B cell (primary cell): Measurements from ENCODE around the gene GLIS1. TPM values are rescaled to one million over a fixed set of nuclear protein-coding genes. Genes with fewer than 3 reads are reported as not detected.

ENCODE experiments used
- ATAC-seq: fragments of 200-7000 bp; cut with Tn5 transposase; one replicate; pipeline ENCODE4 v1.10.0; 2021; ENCODE audit warnings: low read depth, mild to moderate bottlenecking, moderate number of reproducible peaks, moderate library complexity
- CTCF ChIA-PET: fragments of 350-600 bp; sonication (Branson Sonifier 250); formaldehyde crosslinking; loops from one replicate; lab custom pipeline; 2021; ENCODE audit warnings: antibody characterized with exemption, inconsistent platforms; lab: Charles Lee
- POLR2A ChIA-PET: fragments of 350-600 bp; sonication (Branson Sonifier 250); formaldehyde crosslinking; loops from one replicate; lab custom pipeline; 2021; ENCODE audit warnings: antibody characterized with exemption; lab: Charles Lee
- DNase-seq: peaks from one replicate; pipeline ENCODE4 v3.0.0; 2013
- H2AFZ ChIP-seq: 2 replicates; pipeline ENCODE4 v1.6.1; 2012; ENCODE audit warnings: mild to moderate bottlenecking, low read depth, low read length; ENCODE audit not compliant: insufficient read depth, poor library complexity, severe bottlenecking
- H3K27ac ChIP-seq, 2 donors: 1 replicate in 1 of 2; 2 replicates in 1 of 2; pipeline ENCODE4 v1.5.1; 2012 to 2013; ENCODE audit warnings: low read length in 2 of 2, mild to moderate bottlenecking in 2 of 2, moderate library complexity in 1 of 2
- H3K27me3 ChIP-seq, 4 experiments: fragments of 200-600 bp in 1 of 4; sonication (generic) in 1 of 4; replicated peaks in 1 of 4; 1 replicate in 2 of 4; 2 replicates in 2 of 4; pipeline versions ENCODE4 v1.6.1 to v1.7.0; 2013 to 2016; ENCODE audit warnings: low read length in 3 of 4, mild to moderate bottlenecking in 2 of 4, mixed read lengths in 1 of 4, moderate library complexity in 1 of 4; ENCODE audit not compliant: insufficient read depth in 4 of 4, control insufficient read depth in 3 of 4; ENCODE audit errors: control extremely low read depth in 1 of 4
- H3K36me3 ChIP-seq, 2 experiments: replicated peaks in 1 of 2; 1 replicate in 1 of 2; 2 replicates in 1 of 2; pipeline versions ENCODE4 v1.6.1 to v1.7.1; 2013; ENCODE audit warnings: low read length in 1 of 2; ENCODE audit not compliant: insufficient read depth in 2 of 2, control insufficient read depth in 1 of 2; ENCODE audit errors: control extremely low read depth in 1 of 2, extremely low read depth in 1 of 2
- H3K4me1 ChIP-seq, 2 donors: fragments of 200-600 bp in 1 of 2; sonication (generic) in 1 of 2; 1 replicate in 1 of 2; 2 replicates in 1 of 2; pipeline versions ENCODE4 v1.5.1 to v1.6.1; 2013 to 2017; ENCODE audit warnings: low read length in 2 of 2; ENCODE audit not compliant: control insufficient read depth in 2 of 2, insufficient read depth in 2 of 2
- H3K4me2 ChIP-seq: replicated peaks from 2 replicates; pipeline ENCODE3; 2012; ENCODE audit warnings: mild to moderate bottlenecking, low read depth, low read length; ENCODE audit not compliant: poor library complexity, severe bottlenecking
- H3K4me3 ChIP-seq, 5 experiments: fragments of 200-600 bp in 1 of 5; sonication (generic) in 1 of 5; 1 replicate in 3 of 5; 2 replicates in 2 of 5; pipeline versions ENCODE4 v1.5.1 to v1.7.0; 2011 to 2016; ENCODE audit warnings: low read length in 4 of 5, mild to moderate bottlenecking in 4 of 5, low read depth in 2 of 5, control low read depth in 1 of 5, moderate library complexity in 1 of 5; ENCODE audit not compliant: insufficient read depth in 1 of 5; ENCODE audit errors: control extremely low read depth in 1 of 5, extremely low read depth in 1 of 5
- H3K79me2 ChIP-seq: fragments of 200-600 bp; sonication (generic); one replicate; pipeline ENCODE4 v1.6.0; 2016; ENCODE audit warnings: low read length; ENCODE audit not compliant: control insufficient read depth, insufficient read depth
- H3K9ac ChIP-seq: fragments of 200-600 bp; sonication (generic); 2 replicates; pipeline ENCODE4 v1.6.1; 2017; ENCODE audit warnings: mild to moderate bottlenecking, low read length, moderate library complexity
- H3K9me3 ChIP-seq, 3 donors: one replicate each; pipeline versions ENCODE4 v1.6.1 to v1.7.1; 2013; ENCODE audit warnings: low read length in 2 of 3; ENCODE audit not compliant: control insufficient read depth in 2 of 3, insufficient read depth in 1 of 3; ENCODE audit errors: control extremely low read depth in 1 of 3
- H4K20me1 ChIP-seq: 2 replicates; pipeline ENCODE4 v1.6.0; 2012; ENCODE audit warnings: mild to moderate bottlenecking, low read length; ENCODE audit not compliant: insufficient read depth, control insufficient read depth, poor library complexity, severe bottlenecking
- H3K27ac Mint-ChIP-seq: one replicate; pipeline ENCODE4 v1.8.0; 2021; ENCODE audit warnings: mixed read lengths
- H3K27me3 Mint-ChIP-seq: one replicate; pipeline ENCODE4 v1.8.0; 2021; ENCODE audit warnings: mixed read lengths
- H3K4me1 Mint-ChIP-seq: one replicate; pipeline ENCODE4 v1.8.0; 2021; ENCODE audit warnings: mixed read lengths
- H3K4me3 Mint-ChIP-seq: one replicate; pipeline ENCODE4 v1.8.0; 2021; ENCODE audit warnings: mixed read lengths
- H3K9me3 Mint-ChIP-seq: one replicate; pipeline ENCODE4 v1.8.0; 2022; ENCODE audit warnings: mixed read lengths; ENCODE audit not compliant: insufficient read depth
- EZH2 ChIP-seq: IDR thresholded peaks from 2 replicates; pipeline ENCODE4 v1.6.1; 2012; ENCODE audit warnings: borderline replicate concordance, low read depth, mild to moderate bottlenecking, moderate library complexity, low read length; ENCODE audit not compliant: insufficient read depth, poor library complexity, severe bottlenecking
- WGBS: methylation state at CpG from one replicate; pipeline ENCODE4 v1.1.5; 2013; ENCODE audit warnings: missing lambda C conversion rate; ENCODE audit not compliant: insufficient coverage; 5-methylcytosine and 5-hydroxymethylcytosine counted together
- intact Hi-C: fragments of 100-400 bp; cut with micrococcal nuclease; formaldehyde crosslinking; loops from one replicate; pipeline ENCODE4 v1.10.0; 2022
- polyA plus RNA-seq: library from polyadenylated mRNA; depleted of rRNA; stranded (reverse); fragments of >200 nt; gene quantifications from 2 replicates; pipeline ENCODE4 v1.2.3, GENCODE V29; 2012
- total RNA-seq, 2 donors: library from RNA; stranded (reverse); fragments of 120-200 nt in 1 of 2; gene quantifications; 1 replicate in 1 of 2; 2 replicates in 1 of 2; pipeline versions ENCODE4 v1.2.3 to v1.2.4, GENCODE V29; 2013 to 2022
- TF ChIP-seq, protein P1 (sequence below): fragments of 200-600 bp; IDR thresholded peaks from one replicate; pipeline ENCODE4 v1.8.0; 2022; ENCODE audit warnings: antibody characterized with exemption, mild to moderate bottlenecking

GLIS1 gene
- total and polyA plus RNA-seq, 2 donors (not counting 1 experiment from before 2014, with no cell fraction given) = not detected

DNA sequence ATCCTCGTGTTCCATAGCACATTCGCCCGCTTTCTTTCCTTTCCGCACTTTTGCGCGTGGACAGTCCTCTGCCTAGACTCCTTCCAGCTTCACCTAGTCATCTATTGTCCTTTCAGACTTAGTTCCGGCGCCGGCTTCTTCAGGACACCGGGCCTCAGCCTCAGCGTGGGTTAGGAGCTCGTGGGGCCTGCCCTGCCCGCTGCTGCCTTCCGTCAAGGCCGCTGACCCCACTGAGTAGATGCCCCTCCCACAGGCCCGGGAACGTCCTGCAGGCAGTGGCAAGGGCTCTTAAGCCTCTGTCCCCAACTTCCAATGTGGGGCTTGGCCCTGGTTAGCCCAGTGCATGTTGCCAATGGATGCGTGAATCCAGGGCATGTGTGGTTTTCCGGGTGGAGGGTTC, 268.4 kb downstream of the GLIS1 start:
- Mint-ChIP-seq H3K4me1 (no peaks in the 10 kb centered on the region), H3K27me3 (no peaks in the 10 kb centered on the region), H3K9me3 (no peaks in the 10 kb centered on the region), H3K27ac (no peak overlapping the region), H3K4me3 (no peak overlapping the region)
- Histone ChIP-seq H2AFZ (no peak overlapping the region), H3K27ac (no peak overlapping the region), H3K9ac (no peak overlapping the region), H3K9me3 (no peaks in the 10 kb centered on the region), H3K36me3 (no peaks in the 10 kb centered on the region), H3K27me3 (no peaks in the 10 kb centered on the region), H3K4me1 (no peaks in the 10 kb centered on the region), H3K4me2 (no peak overlapping the region), H3K79me2 (no peaks in the 10 kb centered on the region), H3K4me3 (no peak overlapping the region), H4K20me1 (no peaks in the 10 kb centered on the region)
- ChIA-PET POLR2A (no interaction called here), CTCF (no interaction called here)
- ATAC-seq (no peak), DNase-seq (no peak)
- TF ChIP-seq, protein P1, sequence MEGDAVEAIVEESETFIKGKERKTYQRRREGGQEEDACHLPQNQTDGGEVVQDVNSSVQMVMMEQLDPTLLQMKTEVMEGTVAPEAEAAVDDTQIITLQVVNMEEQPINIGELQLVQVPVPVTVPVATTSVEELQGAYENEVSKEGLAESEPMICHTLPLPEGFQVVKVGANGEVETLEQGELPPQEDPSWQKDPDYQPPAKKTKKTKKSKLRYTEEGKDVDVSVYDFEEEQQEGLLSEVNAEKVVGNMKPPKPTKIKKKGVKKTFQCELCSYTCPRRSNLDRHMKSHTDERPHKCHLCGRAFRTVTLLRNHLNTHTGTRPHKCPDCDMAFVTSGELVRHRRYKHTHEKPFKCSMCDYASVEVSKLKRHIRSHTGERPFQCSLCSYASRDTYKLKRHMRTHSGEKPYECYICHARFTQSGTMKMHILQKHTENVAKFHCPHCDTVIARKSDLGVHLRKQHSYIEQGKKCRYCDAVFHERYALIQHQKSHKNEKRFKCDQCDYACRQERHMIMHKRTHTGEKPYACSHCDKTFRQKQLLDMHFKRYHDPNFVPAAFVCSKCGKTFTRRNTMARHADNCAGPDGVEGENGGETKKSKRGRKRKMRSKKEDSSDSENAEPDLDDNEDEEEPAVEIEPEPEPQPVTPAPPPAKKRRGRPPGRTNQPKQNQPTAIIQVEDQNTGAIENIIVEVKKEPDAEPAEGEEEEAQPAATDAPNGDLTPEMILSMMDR = no peak
- TF ChIP-seq EZH2 = no peak
- intact Hi-C loops = no loop called here
- 92% methylated on average over 19 of the region's 19 CpGs for WGBS

DNA sequence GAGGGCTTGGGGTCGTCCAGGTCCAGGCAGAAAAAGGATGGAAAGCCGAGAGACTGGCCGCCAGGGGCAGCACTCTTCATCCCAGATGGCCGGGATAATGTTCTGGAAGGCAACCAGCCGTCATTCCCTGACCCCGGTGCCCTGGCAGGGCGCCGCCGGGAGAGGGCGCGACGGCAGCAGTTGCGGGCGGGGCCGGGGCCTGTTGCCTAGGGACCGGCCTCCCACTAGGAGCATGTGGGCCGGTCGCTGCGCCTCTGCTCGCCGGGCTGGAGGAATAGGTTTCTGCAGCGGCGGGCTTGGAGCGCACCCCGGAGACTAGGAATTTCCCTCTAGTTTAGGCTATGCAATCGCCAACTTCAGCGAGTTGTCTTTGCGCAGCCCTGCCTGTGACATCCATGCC, 268.8 kb downstream of the GLIS1 start:
- H3K4me1 Mint-ChIP-seq = no peaks in the 10 kb centered on the region
- H3K4me2 ChIP-seq = no peak overlapping the region
- TF ChIP-seq, protein P1 = no peak
- no peak for TF ChIP-seq EZH2

More for the DNA sequence above, 268.8 kb downstream of the GLIS1 start:
- intact Hi-C loops = no loop called here
- Histone ChIP-seq H3K4me3 (no peak overlapping the region), H3K9me3 (no peaks in the 10 kb centered on the region), H3K27me3 (no peaks in the 10 kb centered on the region), H3K27ac (no peak overlapping the region), H2AFZ (no peak overlapping the region), H3K36me3 (no peaks in the 10 kb centered on the region), H3K4me1 (no peaks in the 10 kb centered on the region), H4K20me1 (no peaks in the 10 kb centered on the region), H3K79me2 (no peaks in the 10 kb centered on the region), H3K9ac (no peak overlapping the region)
- Mint-ChIP-seq H3K27ac (no peak overlapping the region), H3K9me3 (no peaks in the 10 kb centered on the region), H3K27me3 (no peaks in the 10 kb centered on the region), H3K4me3 (no peak overlapping the region)
- 77% methylated on average over 28 of the region's 28 CpGs for WGBS
- POLR2A ChIA-PET = no interaction called here
- CTCF ChIA-PET = no interaction called here
- no peak for ATAC-seq
- DNase-seq = no peak
